Keratinocyte (primary cell): ENCODE results near the gene ARL15. TPM values are rescaled to one million over a fixed set of nuclear protein-coding genes. Genes with fewer than 3 reads are reported as not detected.

Experiments
- DNase-seq: peaks from one replicate; pipeline ENCODE4 v3.0.0-alpha.2; 2011; ENCODE audit warnings: low read depth, missing footprints, low spot score
- FAIRE-seq: peaks from 2 replicates; lab custom pipeline; 2011; peaks lifted over from hg19 to GRCh38; lab: Jason Lieb, UNC
- H2AFZ ChIP-seq: 2 replicates; pipeline ENCODE4 v1.6.0; 2012; ENCODE audit warnings: low read length, control low read depth, inconsistent platforms; ENCODE audit not compliant: control insufficient read depth
- H3K27ac ChIP-seq: 2 replicates; pipeline ENCODE4 v1.5.1; 2011; ENCODE audit warnings: low read length; ENCODE audit not compliant: control insufficient read depth, insufficient read depth
- H3K27me3 ChIP-seq: 3 replicates; pipeline ENCODE4 v1.6.0; 2011; ENCODE audit warnings: low read length; ENCODE audit not compliant: control insufficient read depth, insufficient read depth; ENCODE audit errors: extremely low read depth
- H3K36me3 ChIP-seq, 2 experiments: 2 replicates in 1 of 2; 3 replicates in 1 of 2; pipeline ENCODE4 v1.5.1; 2011; ENCODE audit warnings: low read length in 2 of 2, mild to moderate bottlenecking in 1 of 2; ENCODE audit not compliant: control insufficient read depth in 2 of 2, insufficient read depth in 2 of 2; ENCODE audit errors: extremely low read depth in 1 of 2
- H3K4me1 ChIP-seq: 3 replicates; pipeline ENCODE4 v1.5.1; 2011; ENCODE audit warnings: low read length; ENCODE audit not compliant: control insufficient read depth, insufficient read depth; ENCODE audit errors: extremely low read depth
- H3K4me2 ChIP-seq: 3 replicates; pipeline ENCODE4 v1.6.0; 2011; ENCODE audit warnings: low read depth, low read length; ENCODE audit not compliant: control insufficient read depth, insufficient read depth; ENCODE audit errors: extremely low read depth
- H3K4me3 ChIP-seq, 3 experiments: fragments of 200-600 bp in 1 of 3; sonication (generic) in 1 of 3; 2 replicates in 2 of 3; 3 replicates in 1 of 3; pipeline ENCODE4 v1.5.1; 2011 to 2016; ENCODE audit warnings: low read length in 3 of 3, mild to moderate bottlenecking in 3 of 3, control low read depth in 2 of 3, inconsistent platforms in 1 of 3, low read depth in 1 of 3, mixed read lengths in 1 of 3, mixed run types in 1 of 3, moderate library complexity in 1 of 3; ENCODE audit not compliant: control insufficient read depth in 2 of 3, insufficient read depth in 2 of 3; ENCODE audit errors: extremely low read depth in 1 of 3
- H3K79me2 ChIP-seq: 2 replicates; pipeline ENCODE4 v1.6.0; 2012; ENCODE audit warnings: low read length; ENCODE audit not compliant: control insufficient read depth, insufficient read depth
- H3K9ac ChIP-seq: 3 replicates; pipeline ENCODE4 v1.6.0; 2011; ENCODE audit warnings: low read length; ENCODE audit not compliant: control insufficient read depth, insufficient read depth; ENCODE audit errors: extremely low read depth
- H3K9me1 ChIP-seq: 3 replicates; pipeline ENCODE4 v1.6.0; 2011; ENCODE audit warnings: low read length; ENCODE audit not compliant: control insufficient read depth, insufficient read depth; ENCODE audit errors: extremely low read depth
- H3K9me3 ChIP-seq: 2 replicates; pipeline ENCODE4 v1.5.1; 2012; ENCODE audit warnings: low read depth, low read length; ENCODE audit not compliant: control insufficient read depth
- H4K20me1 ChIP-seq: 3 replicates; pipeline ENCODE4 v1.6.0; 2011; ENCODE audit warnings: low read length; ENCODE audit not compliant: control insufficient read depth, insufficient read depth; ENCODE audit errors: extremely low read depth
- EZH2 ChIP-seq: IDR thresholded peaks from one replicate; pipeline ENCODE4 v1.6.1; 2012; ENCODE audit warnings: inconsistent platforms, mild to moderate bottlenecking, low read length, moderate library complexity
- dilution Hi-C: fragments of 300-500 bp; cut with MboI; formaldehyde crosslinking; loops from one replicate; pipeline ENCODE4 v1.7.0; 2020; ENCODE audit warnings: low sequenced_read_pairs; ENCODE audit not compliant: extremely low pct_ligation_motif_present
- polyA plus RNA-seq, 5 experiments: library from polyadenylated mRNA; depleted of rRNA in 3 of 5; stranded (reverse) in 3 of 5; stranded (forward) in 1 of 5; unstranded in 1 of 5; fragments of >200 nt; gene quantifications; 1 replicate in 1 of 5; 2 replicates in 3 of 5; 3 replicates in 1 of 5; pipeline versions ENCODE4 v1.2.1 to v1.2.3, GENCODE V29; 2011 to 2012; ENCODE audit warnings: missing spikeins in 2 of 5, low read depth in 1 of 5, low replicate concordance in 1 of 5
- TF ChIP-seq, protein P1 (sequence below), 3 experiments: IDR thresholded peaks in 1 of 3; conservative IDR thresholded peaks in 1 of 3; optimal IDR thresholded peaks in 1 of 3; 2 replicates in 2 of 3; 3 replicates in 1 of 3; pipeline versions ENCODE3 to v1.5.1; 2011; ENCODE audit warnings: low read length in 3 of 3, mild to moderate bottlenecking in 3 of 3, moderate library complexity in 2 of 3, control low read depth in 1 of 3, inconsistent platforms in 1 of 3; ENCODE audit not compliant: insufficient read depth in 2 of 3; ENCODE audit errors: extremely low read depth in 1 of 3

Gene ARL15
- polyA plus RNA-seq, 1 donor (not counting 4 experiments of a cell fraction or from before 2014, with no cell fraction given) = 19.7 TPM

DNA sequence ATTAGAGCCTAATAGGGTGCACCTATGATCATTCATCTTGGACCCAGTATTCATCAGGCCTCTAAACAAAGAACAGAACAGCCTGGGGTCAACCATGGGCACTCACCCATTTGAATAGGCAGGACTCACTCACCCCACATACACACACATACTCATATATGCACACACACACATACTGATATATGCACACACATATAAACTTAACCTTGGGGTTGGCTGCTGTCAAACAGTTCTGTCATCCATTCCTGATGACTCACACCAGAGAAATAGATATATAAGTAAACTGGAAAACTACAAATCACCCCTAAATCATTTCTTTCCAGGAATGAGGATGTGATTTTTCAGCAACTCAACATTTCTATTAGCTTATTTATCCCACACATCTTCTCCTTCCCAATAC lies 51.3 kb downstream of the ARL15 start:
- H3K36me3 ChIP-seq = no peaks in the 10 kb centered on the region
- no peaks in the 10 kb centered on the region for H3K79me2 ChIP-seq
- TF ChIP-seq EZH2 = no peak
- TF ChIP-seq, protein P1, sequence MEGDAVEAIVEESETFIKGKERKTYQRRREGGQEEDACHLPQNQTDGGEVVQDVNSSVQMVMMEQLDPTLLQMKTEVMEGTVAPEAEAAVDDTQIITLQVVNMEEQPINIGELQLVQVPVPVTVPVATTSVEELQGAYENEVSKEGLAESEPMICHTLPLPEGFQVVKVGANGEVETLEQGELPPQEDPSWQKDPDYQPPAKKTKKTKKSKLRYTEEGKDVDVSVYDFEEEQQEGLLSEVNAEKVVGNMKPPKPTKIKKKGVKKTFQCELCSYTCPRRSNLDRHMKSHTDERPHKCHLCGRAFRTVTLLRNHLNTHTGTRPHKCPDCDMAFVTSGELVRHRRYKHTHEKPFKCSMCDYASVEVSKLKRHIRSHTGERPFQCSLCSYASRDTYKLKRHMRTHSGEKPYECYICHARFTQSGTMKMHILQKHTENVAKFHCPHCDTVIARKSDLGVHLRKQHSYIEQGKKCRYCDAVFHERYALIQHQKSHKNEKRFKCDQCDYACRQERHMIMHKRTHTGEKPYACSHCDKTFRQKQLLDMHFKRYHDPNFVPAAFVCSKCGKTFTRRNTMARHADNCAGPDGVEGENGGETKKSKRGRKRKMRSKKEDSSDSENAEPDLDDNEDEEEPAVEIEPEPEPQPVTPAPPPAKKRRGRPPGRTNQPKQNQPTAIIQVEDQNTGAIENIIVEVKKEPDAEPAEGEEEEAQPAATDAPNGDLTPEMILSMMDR (optimal IDR thresholded peaks at IDR 0.05 in 1 of 3, IDR thresholded peaks at IDR 0.05 in 1 of 3, conservative IDR thresholded peaks at IDR 0.05 in 1 of 3; ENCODE audit: extremely low read depth in 1 of 3, insufficient read depth in 2 of 3, low read length in 3 of 3) = no peak
- H4K20me1 ChIP-seq = peaks cover 6% of the 10 kb centered on the region
- H3K4me3 ChIP-seq = no peak overlapping the region
- dilution Hi-C loops = no loop called here
- H3K27me3 ChIP-seq = no peaks in the 10 kb centered on the region
- no peak overlapping the region for H2AFZ ChIP-seq
- H3K4me1 ChIP-seq = peaks cover 24% of the 10 kb centered on the region
- H3K27ac ChIP-seq = no peak overlapping the region
- peak; percentile 15 for DNase-seq
- no peaks in the 10 kb centered on the region for H3K9me3 ChIP-seq
- H3K9me1 ChIP-seq = no peaks in the 10 kb centered on the region
- peak; percentile 9 for FAIRE-seq
- H3K9ac ChIP-seq = no peak overlapping the region
- no peak overlapping the region for H3K4me2 ChIP-seq

DNA sequence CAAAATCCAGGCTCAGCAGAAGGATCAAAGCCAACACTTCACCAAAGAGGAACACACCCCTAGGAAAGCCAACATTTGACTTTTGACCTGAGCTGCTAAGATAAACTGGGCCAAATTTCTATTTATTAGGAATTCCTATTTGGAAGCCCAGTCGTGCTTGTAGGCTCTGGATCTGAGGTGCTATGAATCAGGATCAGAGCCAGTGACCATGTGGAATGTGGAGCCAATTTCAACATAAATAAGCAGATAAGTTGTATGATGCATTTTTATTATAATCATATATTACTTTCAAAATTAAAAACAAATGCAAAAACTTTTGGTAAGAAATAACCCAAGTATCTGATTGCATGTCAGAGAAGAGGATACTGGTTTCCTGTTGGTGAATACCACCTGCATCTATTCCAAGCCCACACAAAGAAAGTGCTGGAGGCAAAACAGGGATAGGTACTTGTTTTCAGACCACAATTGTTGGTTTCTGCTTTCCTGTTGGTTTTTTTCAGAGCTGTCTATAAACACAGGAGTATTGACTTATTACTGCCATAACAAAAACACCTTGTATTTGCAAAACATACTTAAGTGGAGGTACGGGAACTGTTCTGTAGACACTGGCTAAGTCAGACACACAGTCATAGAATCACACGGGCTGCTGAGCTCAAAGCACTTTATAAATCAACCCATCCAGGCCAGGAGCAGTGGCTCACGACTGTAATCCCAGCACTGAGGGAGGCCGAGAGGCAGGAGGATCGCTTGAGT lies 52.8 kb downstream of the ARL15 start:
- H3K9me1 ChIP-seq = no peaks in the 10 kb centered on the region
- no peak overlapping the region for H3K4me3 ChIP-seq
- no peaks in the 10 kb centered on the region for H3K9me3 ChIP-seq
- no peak overlapping the region for H3K9ac ChIP-seq
- TF ChIP-seq, protein P1 (optimal IDR thresholded peaks at IDR 0.05 in 1 of 3, IDR thresholded peaks at IDR 0.05 in 1 of 3, conservative IDR thresholded peaks at IDR 0.05 in 1 of 3; ENCODE audit: extremely low read depth in 1 of 3, insufficient read depth in 2 of 3, low read length in 3 of 3) = no peak
- no peak for TF ChIP-seq EZH2
- dilution Hi-C loops = no loop called here
- no peaks in the 10 kb centered on the region for H3K79me2 ChIP-seq
- peaks cover 6% of the 10 kb centered on the region for H4K20me1 ChIP-seq
- no peaks in the 10 kb centered on the region for H3K36me3 ChIP-seq
- no peak overlapping the region for H2AFZ ChIP-seq
- FAIRE-seq (peak; percentile 59), DNase-seq (peak; percentile 23)
- H3K4me2 ChIP-seq = no peak overlapping the region
- H3K27me3 ChIP-seq = no peaks in the 10 kb centered on the region
- no peak overlapping the region for H3K27ac ChIP-seq
- H3K4me1 ChIP-seq = peaks cover 24% of the 10 kb centered on the region
